ENCODE data around the gene TRIM26.

The TRIM26 gene

DNA sequence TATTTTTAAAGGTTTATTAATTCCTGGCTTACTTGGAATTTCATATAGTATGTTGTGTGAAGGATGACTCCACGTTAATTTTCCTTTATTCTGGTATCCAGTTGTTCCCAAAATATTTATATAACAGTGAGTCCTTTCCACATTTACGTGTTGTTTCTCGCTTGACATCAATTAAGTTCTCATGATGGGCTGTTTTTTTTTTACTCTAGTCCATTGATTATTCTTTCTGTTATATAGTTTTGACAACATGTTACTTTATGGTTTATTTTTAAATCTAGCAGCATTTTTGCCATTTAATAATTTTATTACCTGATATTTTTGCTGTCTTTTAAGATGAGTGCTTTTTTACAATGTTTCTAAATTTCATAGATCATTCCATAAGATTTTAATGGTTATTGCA, 70.5 kb downstream of the TRIM26 start:
- no peak for TF ChIP-seq TAF1 (IDR thresholded peaks at IDR 0.05; ENCODE audit: borderline replicate concordance, insufficient read depth, low read length)
- TF ChIP-seq FOXP2 (optimal IDR thresholded peaks at IDR 0.05; ENCODE audit: borderline replicate concordance, extremely low read depth, extremely low read length, insufficient read depth) = no peak
- no peak for TF ChIP-seq SIN3A (IDR thresholded peaks at IDR 0.05; ENCODE audit: borderline replicate concordance, insufficient read depth, low read length)
- no peak for TF ChIP-seq POLR2AphosphoS5 (IDR thresholded peaks at IDR 0.05; ENCODE audit: low read depth, low read length)
- TF ChIP-seq REST (IDR thresholded peaks at IDR 0.05; ENCODE audit: insufficient read depth in 1 of 2, low read depth in 2 of 2, low read length in 2 of 2) = no peak

GRCh38 chr6:30136570-30137286, 76.5 kb downstream of the TRIM26 start:
- TF ChIP-seq SIN3A (IDR thresholded peaks at IDR 0.05; ENCODE audit: borderline replicate concordance, insufficient read depth, low read length) = no peak
- no peak for TF ChIP-seq FOXP2 (optimal IDR thresholded peaks at IDR 0.05; ENCODE audit: borderline replicate concordance, extremely low read depth, extremely low read length, insufficient read depth)

- TF ChIP-seq SIN3A (IDR thresholded peaks at IDR 0.05; ENCODE audit: borderline replicate concordance, insufficient read depth, low read length) (no peak), POLR2AphosphoS5 (IDR thresholded peaks at IDR 0.05; ENCODE audit: low read depth, low read length) (no peak), REST (IDR thresholded peaks at IDR 0.05; ENCODE audit: insufficient read depth in 1 of 2, low read depth in 2 of 2, low read length in 2 of 2) (no peak), TAF1 (IDR thresholded peaks at IDR 0.05; ENCODE audit: borderline replicate concordance, insufficient read depth, low read length) (no peak), FOXP2 (optimal IDR thresholded peaks at IDR 0.05; ENCODE audit: borderline replicate concordance, extremely low read depth, extremely low read length, insufficient read depth) (no peak)
These were observed 77.4 kb downstream of the TRIM26 start, which contains the start of gene TRIM40 for GRCh38 chr6:30135757-30136156. Gene TRIM40, plus strand, starts transcription at chr6:30136140. Its CDS starts 897 bp downstream, at chr6:30137037.

DNA sequence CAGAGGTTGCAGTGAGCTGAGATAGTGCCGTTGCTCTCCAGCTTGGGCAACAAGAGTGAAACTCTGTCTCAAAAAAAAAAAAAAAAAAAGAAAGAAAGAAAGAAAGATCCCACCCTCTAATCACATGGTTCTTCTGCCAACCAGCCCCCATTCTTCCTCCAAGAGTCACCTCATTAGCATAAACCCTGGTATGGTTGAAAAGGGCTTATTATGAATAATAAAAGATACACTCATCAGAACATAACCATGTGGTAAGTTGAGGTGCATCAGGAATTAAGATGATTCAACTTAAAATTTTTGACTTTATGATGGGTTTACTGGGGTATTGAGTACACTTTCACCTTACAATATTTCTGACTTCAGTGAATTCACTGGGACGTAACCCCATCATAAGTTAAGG, 78.1 kb downstream of the TRIM26 start:
- TF ChIP-seq TAF1 (IDR thresholded peaks at IDR 0.05; ENCODE audit: borderline replicate concordance, insufficient read depth, low read length) = no peak
- TF ChIP-seq SIN3A (IDR thresholded peaks at IDR 0.05; ENCODE audit: borderline replicate concordance, insufficient read depth, low read length) = no peak
- no peak for TF ChIP-seq REST (IDR thresholded peaks at IDR 0.05; ENCODE audit: insufficient read depth in 1 of 2, low read depth in 2 of 2, low read length in 2 of 2)
- no peak for TF ChIP-seq POLR2AphosphoS5 (IDR thresholded peaks at IDR 0.05; ENCODE audit: low read depth, low read length)
- TF ChIP-seq FOXP2 (optimal IDR thresholded peaks at IDR 0.05; ENCODE audit: borderline replicate concordance, extremely low read depth, extremely low read length, insufficient read depth) = no peak
